Stimulated activated CD4-positive, alpha-beta T cell treated with anti-CD3 and anti-CD28 coated beads, Interleukin-15, amount 100 ng/mL, for 48 hours (primary cell): Measurements from ENCODE around the gene TMEM91.

ENCODE experiments used
- DNase-seq, 2 donors: peaks; one replicate each; pipeline ENCODE4 v3.0.0-alpha.2; 2020; ENCODE audit warnings: low read depth in 2 of 2

TMEM91 gene

DNA sequence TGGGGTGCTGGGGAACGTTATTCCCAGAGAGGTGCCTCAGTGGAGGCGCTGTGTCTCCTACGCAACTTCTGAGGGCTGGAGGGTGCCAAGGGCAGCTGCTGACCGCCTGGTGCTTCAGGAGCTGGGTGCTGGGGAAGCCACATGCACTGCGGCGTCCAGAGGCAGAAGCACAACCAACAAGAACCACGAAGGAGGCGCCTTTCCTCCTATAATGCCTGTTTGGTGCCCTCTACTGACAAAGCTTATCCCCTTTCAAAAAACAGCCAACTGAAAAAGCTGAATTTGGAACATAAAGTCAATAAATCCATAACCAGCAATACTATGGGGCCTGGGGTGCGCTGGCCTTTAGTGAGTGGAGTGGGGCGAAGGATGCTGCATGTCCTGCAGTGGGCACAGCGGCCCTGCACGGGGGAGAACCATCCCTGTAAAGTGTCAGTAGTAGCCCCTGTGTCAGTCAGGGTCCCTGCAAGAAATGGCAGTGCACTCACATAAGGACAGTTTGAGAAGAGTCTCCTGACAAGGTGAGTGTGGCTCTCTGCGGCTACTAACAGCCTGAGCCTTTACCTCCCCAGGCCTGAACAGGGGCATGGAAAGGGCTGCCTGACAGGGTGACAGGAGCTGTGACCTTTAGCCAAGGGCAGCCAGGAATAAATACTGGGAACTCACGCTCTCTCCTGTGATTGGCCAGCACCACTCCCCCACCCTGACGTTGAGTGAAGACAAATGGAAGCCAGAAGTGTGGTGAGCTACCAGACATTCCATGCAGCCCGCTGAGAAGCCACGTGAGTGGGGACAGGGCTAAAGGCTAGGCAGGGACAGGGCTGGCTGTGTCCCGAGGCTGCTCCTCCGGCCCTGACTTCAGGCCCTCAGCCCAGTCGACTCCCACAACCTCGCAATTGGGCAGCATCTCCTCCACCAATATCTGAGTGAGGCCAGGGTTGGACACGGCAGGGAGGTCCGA is 55.4 kb downstream of the TMEM91 start:
- no peak for DNase-seq

DNA sequence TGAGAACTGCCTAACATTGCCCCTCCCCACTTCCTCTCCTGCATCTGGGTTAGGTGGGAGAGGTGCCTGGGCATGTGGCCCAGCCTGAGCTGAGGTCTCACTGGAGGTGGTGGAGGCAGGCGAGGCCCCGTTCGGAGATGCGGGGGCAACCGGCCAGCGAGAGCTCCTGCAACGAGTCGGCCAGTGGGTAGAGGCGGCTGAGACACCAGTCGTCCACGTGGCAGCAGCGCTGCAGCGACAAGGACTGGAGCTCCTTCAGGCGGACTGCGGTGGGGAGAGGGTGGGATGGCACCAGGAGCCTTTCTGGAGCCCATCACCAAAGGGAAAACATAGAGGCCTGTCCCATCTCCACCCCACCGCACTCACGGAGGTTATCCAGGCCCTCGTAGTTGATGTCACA is 56.8 kb downstream of the TMEM91 start:
- no peak for DNase-seq
